Omental fat pad (tissue), 4 donors: ENCODE results near the gene PXK. TPM values are rescaled to one million over a fixed set of nuclear protein-coding genes. Genes with fewer than 3 reads are reported as not detected.
A peak's percentile ranks its signal among the peaks of the same experiment; 100 is the strongest.

Source experiments
- ATAC-seq: fragments of 150-250 bp; one replicate; pipeline ENCODE4 v1.9.1; 2016; ENCODE audit warnings: mild to moderate bottlenecking, moderate library complexity; ENCODE audit not compliant: low FRiP score
- DNase-seq: peaks from one replicate; pipeline ENCODE4 v3.0.0-alpha.2; 2019; ENCODE audit warnings: low spot score
- CTCF ChIP-seq, 3 donors: fragments of 450-650 bp; IDR thresholded peaks; one replicate each; pipeline ENCODE4 v1.5.1; 2016 to 2017; ENCODE audit warnings: antibody characterized with exemption in 3 of 3, mild to moderate bottlenecking in 3 of 3, moderate library complexity in 2 of 3
- total RNA-seq, 4 donors: library from RNA; depleted of rRNA; stranded (reverse); fragments of >200 nt; gene quantifications; one replicate each; pipeline ENCODE4 v1.1.0, GENCODE V29; 2016

The PXK gene
- total RNA-seq, 4 donors from 2014 or later, result 25.3 to 51.2 (median 39.3) TPM

GRCh38 chr3:58414538-58415197, 82.0 kb downstream of the PXK start:
- ATAC-seq (peak; percentile 76), DNase-seq (peak; percentile 26)
- TF ChIP-seq CTCF (IDR thresholded peaks at IDR 0.05), result peak in 2 of 3 donors; percentile 56 to 59

GRCh38 chr3:58416191-58416590, 83.5 kb downstream of the PXK start:
- TF ChIP-seq CTCF (IDR thresholded peaks at IDR 0.05), result no peak
- DNase-seq, result no peak
- no peak for ATAC-seq

GRCh38 chr3:58417075-58417474, 84.4 kb downstream of the PXK start:
- DNase-seq (no peak), ATAC-seq (no peak)
- TF ChIP-seq CTCF (IDR thresholded peaks at IDR 0.05), result no peak

- TF ChIP-seq CTCF (IDR thresholded peaks at IDR 0.05), result no peak
- DNase-seq, result no peak
- ATAC-seq, result no peak
Observed at GRCh38 chr3:58418227-58418626, 85.5 kb downstream of the PXK start.

- no peak for DNase-seq
- no peak for TF ChIP-seq CTCF (IDR thresholded peaks at IDR 0.05)
- ATAC-seq, result peak; percentile 53
Observed at GRCh38 chr3:58419780-58420507, 87.3 kb downstream of the PXK start.

GRCh38 chr3:58421004-58421403, 88.3 kb downstream of the PXK start:
- TF ChIP-seq CTCF (IDR thresholded peaks at IDR 0.05), result no peak
- ATAC-seq (no peak), DNase-seq (no peak)
